GM12878 (cell line): ENCODE results near the gene ISL2. TPM values are rescaled to one million over a fixed set of nuclear protein-coding genes. Genes with fewer than 3 reads are reported as not detected.

Experiments
- ATAC-seq: fragments of 200-7000 bp; cut with Tn5 transposase; 3 replicates; pipeline ENCODE4 v1.9.1; 2020; ENCODE audit warnings: mild to moderate bottlenecking, moderate library complexity
- BruUV-seq: library from RNA; stranded (reverse); fragments of 400-500 nt; replicated peaks from 2 replicates; lab custom pipeline; 2021; lab: Mats Ljungman, UMichigan
- CTCF ChIA-PET: fragments of 300-600 bp; sonication (Branson Sonifier 250); formaldehyde crosslinking; extraction: SDS; loops from one replicate; lab custom pipeline; 2021; ENCODE audit warnings: inconsistent platforms; lab: Yijun Ruan, JAX
- POLR2A ChIA-PET: fragments of 350-600 bp; formaldehyde crosslinking; extraction: SDS; loops from one replicate; lab custom pipeline; 2021; ENCODE audit warnings: inconsistent platforms; lab: Charles Lee
- RAD21 ChIA-PET: fragments of 300-600 bp; sonication (Branson Sonifier 250); formaldehyde crosslinking; loops from one replicate; lab custom pipeline; 2023; ENCODE audit warnings: antibody characterized with exemption; ENCODE audit not compliant: unreplicated experiment; lab: Charles Lee
- SMC1A ChIA-PET: fragments of 300-600 bp; sonication (Branson Sonifier 250); formaldehyde crosslinking; loops from one replicate; lab custom pipeline; 2023; ENCODE audit not compliant: unreplicated experiment, uncharacterized antibody; lab: Charles Lee
- DNase-seq: peaks from one replicate; pipeline ENCODE4 v3.0.0-alpha.2; 2011; ENCODE audit warnings: low read depth, low spot score
- FAIRE-seq: peaks from 3 replicates; lab custom pipeline; 2011; peaks lifted over from hg19 to GRCh38; lab: Jason Lieb, UNC
- H2AFZ ChIP-seq: 2 replicates; pipeline ENCODE4 v1.6.0; 2011; ENCODE audit warnings: low read depth, low read length, control low read depth; ENCODE audit not compliant: control insufficient read depth
- H3K27ac ChIP-seq: 2 replicates; pipeline ENCODE4 v1.5.1; 2011; ENCODE audit warnings: control low read depth; ENCODE audit not compliant: control insufficient read depth, insufficient read depth
- H3K27me3 ChIP-seq, 2 experiments: replicated peaks in 1 of 2; 2 replicates each; pipeline versions ENCODE4 v1.6.0 to v1.6.1; 2011; ENCODE audit warnings: low read length in 1 of 2; ENCODE audit not compliant: control insufficient read depth in 2 of 2, insufficient read depth in 2 of 2
- H3K36me3 ChIP-seq, 2 experiments: 2 replicates each; pipeline ENCODE4 v1.5.1; 2011; ENCODE audit warnings: low read length in 1 of 2; ENCODE audit not compliant: control insufficient read depth in 2 of 2, insufficient read depth in 2 of 2
- H3K4me1 ChIP-seq: 2 replicates; pipeline ENCODE4 v1.6.1; 2011; ENCODE audit warnings: mild to moderate bottlenecking, low read length, moderate library complexity, mixed read lengths; ENCODE audit not compliant: control insufficient read depth, insufficient read depth
- H3K4me2 ChIP-seq: 2 replicates; pipeline ENCODE4 v1.6.0; 2011; ENCODE audit warnings: control low read depth; ENCODE audit not compliant: control insufficient read depth, insufficient read depth
- H3K4me3 ChIP-seq: fragments of 200-600 bp; sonication (generic); 2 replicates; pipeline ENCODE4 v1.5.1; 2016
- H3K79me2 ChIP-seq: 2 replicates; pipeline ENCODE4 v1.6.0; 2011; ENCODE audit warnings: low read length; ENCODE audit not compliant: control insufficient read depth, insufficient read depth
- H3K9ac ChIP-seq: 2 replicates; pipeline ENCODE4 v1.8.0; 2011; ENCODE audit warnings: low read length, control low read depth, mixed read lengths; ENCODE audit not compliant: control insufficient read depth, insufficient read depth
- H3K9me3 ChIP-seq: replicated peaks from 3 replicates; pipeline ENCODE4 v1.5.1; 2011; ENCODE audit warnings: mild to moderate bottlenecking, low read length; ENCODE audit not compliant: control insufficient read depth, insufficient read depth
- H4K20me1 ChIP-seq: 2 replicates; pipeline ENCODE4 v1.6.0; 2011; ENCODE audit not compliant: control insufficient read depth, insufficient read depth
- BHLHE40 ChIP-seq, 2 experiments: fragments of 450-650 bp in 1 of 2; IDR thresholded peaks; 2 replicates each; pipeline ENCODE4 v1.6.1; 2011 to 2017; ENCODE audit warnings: low read depth in 2 of 2, borderline replicate concordance in 1 of 2, improper control_type of control experiment in 1 of 2, low read length in 1 of 2, mild to moderate bottlenecking in 1 of 2
- CEBPB ChIP-seq, 2 experiments: fragments of 150-350 bp in 1 of 2; IDR thresholded peaks; 2 replicates each; pipeline ENCODE4 v1.6.1; 2012 to 2014; ENCODE audit warnings: low read depth in 2 of 2, low read length in 2 of 2, borderline replicate concordance in 1 of 2, inconsistent platforms in 1 of 2
- CHD1 ChIP-seq: IDR thresholded peaks from 2 replicates; pipeline ENCODE4 v1.6.1; 2012; ENCODE audit warnings: low read depth, low read length, improper control_type of control experiment
- EGR1 ChIP-seq, 2 experiments: IDR thresholded peaks; 1 replicate in 1 of 2; 2 replicates in 1 of 2; pipeline ENCODE4 v1.6.1; 2011 to 2012; ENCODE audit warnings: low read depth in 2 of 2, low read length in 2 of 2, borderline replicate concordance in 1 of 2, mild to moderate bottlenecking in 1 of 2, moderate library complexity in 1 of 2
- NFYB ChIP-seq: IDR thresholded peaks from 2 replicates; pipeline ENCODE4 v1.6.1; 2011; ENCODE audit warnings: low read depth, mild to moderate bottlenecking, low read length, improper control_type of control experiment, moderate library complexity; ENCODE audit not compliant: insufficient read depth
- NR2C2 ChIP-seq: IDR thresholded peaks from 2 replicates; pipeline ENCODE4 v1.6.1; 2011; ENCODE audit warnings: borderline replicate concordance, low read depth; ENCODE audit not compliant: control insufficient read depth, insufficient read length
- SMARCA5 ChIP-seq: fragments of 450-650 bp; IDR thresholded peaks from 2 replicates; pipeline ENCODE4 v1.6.1; 2017; ENCODE audit warnings: mild to moderate bottlenecking
- SUZ12 ChIP-seq: fragments of 200-600 bp; sonication (generic); IDR thresholded peaks from one replicate; pipeline ENCODE4 v1.6.1; 2018; ENCODE audit warnings: antibody characterized with exemption, mild to moderate bottlenecking; ENCODE audit not compliant: unreplicated experiment
- ZBED1 ChIP-seq: IDR thresholded peaks from 2 replicates; pipeline ENCODE4 v1.6.1; 2016; ENCODE audit warnings: borderline replicate concordance
- WGBS: methylation state at CpG from one replicate; pipeline ENCODE4 v1.1.6; 2016; ENCODE audit warnings: low lambda C conversion rate; ENCODE audit not compliant: insufficient replicate concordance, insufficient coverage; ENCODE audit errors: missing lambda C conversion rate; 5-methylcytosine and 5-hydroxymethylcytosine counted together
- in situ Hi-C: fragments of 300-500 bp; cut with MboI; formaldehyde crosslinking; loops from 9 replicates; pipeline ENCODE4 v1.14.3; 2018; ENCODE audit warnings: mixed read lengths
- intact Hi-C: fragments of 100-400 bp; cut with micrococcal nuclease; formaldehyde crosslinking; loops from one replicate; pipeline ENCODE4 v1.14.2; 2022; ENCODE audit not compliant: unreplicated experiment
- polyA plus RNA-seq, 11 experiments: library from polyadenylated mRNA; depleted of rRNA in 4 of 11; unstranded in 6 of 11; stranded (reverse) in 5 of 11; fragments of >200 nt; fragmentation: Nextera tagmentation in 4 of 11; fragmentation: Illumina TruSeq in 1 of 11; extraction: Ambion mirVana in 4 of 11; extraction: Trizol in 1 of 11; gene quantifications; 1 replicate in 1 of 11; 2 replicates in 10 of 11; pipeline versions ENCODE4 v1.2.1 to v1.2.3, GENCODE V29; 2011 to 2016; ENCODE audit warnings: inconsistent platforms in 2 of 11, missing spikeins in 2 of 11, low read depth in 1 of 11
- total RNA-seq, 4 experiments: library from RNA; depleted of rRNA in 3 of 4; stranded (reverse); fragments of >200 nt in 3 of 4; fragmentation: Illumina TruSeq in 1 of 4; extraction: Trizol in 1 of 4; gene quantifications; 2 replicates each; pipeline versions ENCODE4 v1.2.1 to v1.2.3, GENCODE V29; 2013 to 2021

Gene ISL2
- total and polyA plus RNA-seq, 10 of the 15 experiments (the other 5 are each of a cell fraction or from before 2014, with no cell fraction given), result 0.05 to 0.26 (median 0.08) TPM; not detected in 7

DNA sequence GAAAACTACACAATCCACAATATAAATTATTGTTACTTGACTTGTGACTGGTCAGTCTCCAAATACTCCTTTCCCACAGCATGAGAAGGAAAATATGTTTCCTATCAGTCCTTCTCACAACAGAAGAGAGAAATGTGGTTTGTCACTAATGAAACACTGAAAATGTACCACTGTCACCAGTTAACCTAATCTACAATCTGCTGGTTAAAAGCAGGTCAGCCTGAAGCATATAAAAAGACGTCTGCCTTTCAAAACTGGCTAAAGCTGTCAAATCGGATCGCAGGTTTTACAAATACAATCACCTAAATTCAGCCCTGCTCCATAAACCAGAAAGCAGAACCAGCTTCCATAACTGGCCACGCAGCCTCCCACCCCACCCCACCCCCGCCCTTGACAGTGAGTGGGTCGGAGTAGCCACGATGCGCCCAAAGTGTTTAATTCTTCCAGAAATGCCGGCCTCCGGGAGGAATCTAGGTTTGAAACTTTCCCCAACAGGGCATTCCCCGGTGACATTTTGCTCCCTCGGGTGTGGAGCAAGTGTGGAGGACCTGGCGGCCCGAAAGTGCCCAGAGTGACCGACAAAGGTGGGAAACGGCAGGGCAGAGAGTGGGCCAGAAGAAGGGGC lies 26.0 kb upstream of the ISL2 start:
- H4K20me1 ChIP-seq, result no peaks in the 10 kb centered on the region
- BruUV-seq, result TSS peak; percentile 62
- intact Hi-C loops (no loop called here), in situ Hi-C loops (no loop called here)
- no peaks in the 10 kb centered on the region for H3K27me3 ChIP-seq
- SMC1A ChIA-PET, result interaction anchor here (0.7 to 2.5 kb wide), 7 partner anchors 12 to 86 kb away, joined by 3 to 8 read pairs (median 4); no protein-coding TSS in a partner anchor
- H3K4me3 ChIP-seq, result peak overlapping the region; percentile 99
- no peaks in the 10 kb centered on the region for H3K36me3 ChIP-seq
- H3K79me2 ChIP-seq, result peaks cover 55% of the 10 kb centered on the region
- H3K9ac ChIP-seq, result peak overlapping the region; percentile 94
- H3K27ac ChIP-seq, result peak overlapping the region; percentile 75
- POLR2A ChIA-PET, result interaction anchor here (0.6 to 1.5 kb wide), 7 partner anchors 10 to 115 kb away, joined by 3 to 9 read pairs (median 3); no protein-coding TSS in a partner anchor
- RAD21 ChIA-PET, result interaction anchor here (0.6 to 1.8 kb wide), 2 partner anchors 24 to 26 kb away, joined by 3 to 8 read pairs; partner anchors contain the start of gene ISL2
- DNase-seq, result no peak
- peaks cover 3% of the 10 kb centered on the region; the same call in 1 of the 2 replicates for H3K4me1 ChIP-seq
- TF ChIP-seq CHD1 (no peak), BHLHE40 (IDR thresholded peaks at IDR 0.05; ENCODE audit: borderline replicate concordance in 1 of 2, low read depth in 2 of 2, low read length in 1 of 2) (no peak), EGR1 (IDR thresholded peaks at IDR 0.05; ENCODE audit: borderline replicate concordance in 1 of 2, low read depth in 2 of 2, low read length in 2 of 2) (peak in 1 of 2 experiments; percentile 50; a peak in 1 of 3 replicates), NFYB (no peak), SMARCA5 (0 out of 2 replicates have a peak, but pooled peaks have one; percentile 13), ZBED1 (no peak), SUZ12 (no peak), NR2C2 (no peak), CEBPB (IDR thresholded peaks at IDR 0.05; ENCODE audit: borderline replicate concordance in 1 of 2, low read depth in 2 of 2, low read length in 2 of 2) (no peak)
- CTCF ChIA-PET, result interaction anchor here (1.1 kb wide), 1 partner anchor 1232 kb away, joined by 3 read pairs; no protein-coding TSS in a partner anchor
- peak; percentile 48 for ATAC-seq
- peak overlapping the region; percentile 91 for H3K4me2 ChIP-seq
- FAIRE-seq, result no peak
- under 1% methylated on average over 16 of the region's 16 CpGs for WGBS
- no peaks in the 10 kb centered on the region; the same call in 1 of the 3 replicates for H3K9me3 ChIP-seq
- peak overlapping the region; percentile 99 for H2AFZ ChIP-seq
